ENCODE results near the gene MALT1. TPM values are rescaled to one million over a fixed set of nuclear protein-coding genes. Genes with fewer than 3 reads are reported as not detected.
A peak's percentile ranks its signal among the peaks of the same experiment; 100 is the strongest.
"Not testable (repeated sequence)": the region's sequence is repeated elsewhere in the genome, so short reads cannot be mapped to it uniquely, and the experiment has no call there.

The MALT1 gene
- total RNA-seq, 1 donor from 2014 or later: 28.4 TPM

GRCh38 chr18:58649966-58650816 is 21.1 kb upstream of the MALT1 start:
- Histone ChIP-seq H3K27ac (no peak overlapping the region), H3K4me1 (no peaks in the 10 kb centered on the region), H3K27me3 (no peaks in the 10 kb centered on the region), H2AFZ (replicated peaks) (peak overlapping the region; percentile 43), H3K9me3 (ENCODE audit: low read depth) (peaks cover under 1% of the 10 kb centered on the region), H4K20me1 (ENCODE audit: low read depth) (no peaks in the 10 kb centered on the region), H3K79me2 (ENCODE audit: low read depth) (no peaks in the 10 kb centered on the region), H3F3A (ENCODE audit: low read depth) (no peaks in the 10 kb centered on the region), H3K9ac (no peak overlapping the region), H3K4me3 (no peak overlapping the region), H3K36me3 (no peaks in the 10 kb centered on the region), H3K4me2 (no peak overlapping the region)
- H3K4me1 Mint-ChIP-seq: no peaks in the 10 kb centered on the region
- no peak overlapping the region for H3K27ac Mint-ChIP-seq
- no peaks in the 10 kb centered on the region for H3K36me3 Mint-ChIP-seq
- H3K27me3 Mint-ChIP-seq (ENCODE audit: insufficient read depth, low read depth): no peaks in the 10 kb centered on the region
- H3K9me3 Mint-ChIP-seq: peaks cover 16% of the 10 kb centered on the region
- no peak overlapping the region for H3K4me3 Mint-ChIP-seq
- DNase-seq (ENCODE audit: low spot score): no peak
- TF ChIP-seq EZH2phosphoT487 (IDR thresholded peaks at IDR 0.05): no peak
- no peak for TF ChIP-seq EZH2 (IDR thresholded peaks at IDR 0.05)
- no peak for TF ChIP-seq CTCF (IDR thresholded peaks at IDR 0.05)

- peaks cover 20% of the 10 kb centered on the region for H3K9me3 Mint-ChIP-seq
- H3K4me2 ChIP-seq; H3K4me1 Mint-ChIP-seq; H3K4me1 ChIP-seq; DNase-seq (ENCODE audit: low spot score); H4K20me1 ChIP-seq (ENCODE audit: low read depth); H3F3A ChIP-seq (ENCODE audit: low read depth); H3K27ac Mint-ChIP-seq; H3K36me3 ChIP-seq; H3K79me2 ChIP-seq (ENCODE audit: low read depth); H3K36me3 Mint-ChIP-seq; H2AFZ ChIP-seq (replicated peaks); H3K9me3 ChIP-seq (ENCODE audit: low read depth); H3K27me3 ChIP-seq; H3K27me3 Mint-ChIP-seq (ENCODE audit: insufficient read depth, low read depth); H3K4me3 ChIP-seq; H3K4me3 Mint-ChIP-seq; H3K9ac ChIP-seq; H3K27ac ChIP-seq: not testable (repeated sequence)
Measured at GRCh38 chr18:58650830-58651229, 20.4 kb upstream of the MALT1 start.

DNA sequence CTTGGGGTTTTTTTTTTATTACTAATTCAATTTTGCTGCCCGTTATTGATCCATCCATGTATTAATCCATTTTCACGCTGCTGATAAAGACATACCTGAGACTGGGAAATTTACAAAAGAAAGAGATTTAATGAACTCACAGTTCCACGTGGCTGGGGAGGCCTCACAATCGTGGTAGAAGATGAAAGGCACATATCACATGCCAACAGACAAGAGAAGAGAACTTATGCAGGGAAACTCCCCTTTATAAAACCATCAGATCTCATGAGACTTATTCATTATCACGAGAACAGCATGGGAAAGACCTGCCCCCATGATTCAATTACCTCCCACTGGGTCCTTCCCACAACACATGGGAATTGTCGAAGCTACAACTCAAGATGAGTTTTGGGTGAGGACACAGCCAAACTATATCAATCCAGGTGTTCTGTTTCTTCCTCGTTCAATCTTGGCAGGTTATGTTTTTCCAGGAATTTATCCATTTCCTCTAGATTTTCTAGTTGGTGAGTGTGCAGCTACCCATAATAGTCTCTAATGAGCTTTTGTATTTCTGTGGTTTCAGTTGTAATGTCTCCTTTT is 18.0 kb upstream of the MALT1 start:
- not testable (repeated sequence) for H3K27ac ChIP-seq; H3K9ac ChIP-seq; H3K4me3 Mint-ChIP-seq; H3K4me1 Mint-ChIP-seq; H3K27me3 ChIP-seq; H3K4me2 ChIP-seq; H3K27ac Mint-ChIP-seq; H4K20me1 ChIP-seq (ENCODE audit: low read depth); DNase-seq (ENCODE audit: low spot score); H3K79me2 ChIP-seq (ENCODE audit: low read depth); H3K9me3 ChIP-seq (ENCODE audit: low read depth); H3K4me1 ChIP-seq; H3K36me3 Mint-ChIP-seq; H3K4me3 ChIP-seq; H3K36me3 ChIP-seq; H3K27me3 Mint-ChIP-seq (ENCODE audit: insufficient read depth, low read depth); H2AFZ ChIP-seq (replicated peaks); H3F3A ChIP-seq (ENCODE audit: low read depth)
- peaks cover 26% of the 10 kb centered on the region for H3K9me3 Mint-ChIP-seq

DNA sequence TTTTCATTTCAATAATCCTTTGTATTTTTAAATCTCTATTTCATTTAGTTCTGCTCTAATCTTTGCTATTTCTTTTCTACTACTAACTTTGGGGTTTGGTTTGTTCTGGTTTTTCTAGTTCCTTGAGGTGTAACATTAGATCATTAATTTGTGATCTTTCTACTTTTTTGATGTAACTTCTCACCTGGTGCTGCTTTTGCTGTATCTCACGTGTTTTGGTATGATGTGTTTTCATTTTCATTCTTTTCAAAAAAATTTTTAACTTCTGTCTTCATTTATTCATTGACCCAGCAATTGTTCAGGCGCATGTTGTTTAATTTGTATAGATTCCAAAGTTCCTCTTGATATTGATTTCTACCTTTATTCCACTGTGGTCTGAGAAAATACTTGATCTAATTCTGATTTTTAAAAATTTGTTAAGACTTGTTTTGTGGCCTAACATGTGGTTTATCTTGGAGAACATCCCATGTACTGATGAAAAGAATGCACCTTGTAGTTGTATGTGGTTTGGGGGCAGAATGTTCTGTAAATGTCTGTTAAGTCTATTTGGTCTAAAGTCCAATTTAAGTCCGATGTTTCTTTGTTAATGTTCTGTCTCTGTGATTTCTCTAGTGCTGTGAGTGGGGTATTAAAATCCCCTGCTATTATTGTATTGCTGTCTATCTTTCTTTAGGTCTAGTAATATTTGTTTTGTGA is 17.3 kb upstream of the MALT1 start:
- H3K4me2 ChIP-seq: no peak overlapping the region
- no peaks in the 10 kb centered on the region for H3K36me3 ChIP-seq
- no peak overlapping the region for H2AFZ ChIP-seq (replicated peaks)
- DNase-seq (ENCODE audit: low spot score): no peak
- H3K27ac Mint-ChIP-seq: no peak overlapping the region
- H3K4me1 Mint-ChIP-seq: no peaks in the 10 kb centered on the region
- no peaks in the 10 kb centered on the region for H3K4me1 ChIP-seq
- no peak overlapping the region for H3K27ac ChIP-seq
- no peaks in the 10 kb centered on the region for H3K36me3 Mint-ChIP-seq
- H3K4me3 ChIP-seq: no peak overlapping the region
- no peaks in the 10 kb centered on the region for H3K27me3 ChIP-seq
- H3K79me2 ChIP-seq (ENCODE audit: low read depth): no peaks in the 10 kb centered on the region
- no peaks in the 10 kb centered on the region for H4K20me1 ChIP-seq (ENCODE audit: low read depth)
- H3K9ac ChIP-seq: no peak overlapping the region
- H3K9me3 ChIP-seq (ENCODE audit: low read depth): peaks cover 5% of the 10 kb centered on the region
- no peaks in the 10 kb centered on the region for H3F3A ChIP-seq (ENCODE audit: low read depth)
- no peaks in the 10 kb centered on the region for H3K27me3 Mint-ChIP-seq (ENCODE audit: insufficient read depth, low read depth)
- peaks cover 26% of the 10 kb centered on the region for H3K9me3 Mint-ChIP-seq
- no peak overlapping the region for H3K4me3 Mint-ChIP-seq
- TF ChIP-seq CTCF (IDR thresholded peaks at IDR 0.05): no peak
- no peak for TF ChIP-seq EZH2 (IDR thresholded peaks at IDR 0.05)
